Central memory CD4-positive, alpha-beta T cell (primary cell): ENCODE results near the gene TRPC5OS.
A peak's percentile ranks its signal among the peaks of the same experiment; 100 is the strongest.

ENCODE experiments used
- DNase-seq: peaks from one replicate; pipeline ENCODE4 v3.0.0; 2022
- total RNA-seq, 3 experiments: gene quantifications; one replicate each; lab custom pipeline; 2026; lab: John Stamatoyannopoulos, UW

Gene TRPC5OS
- total RNA-seq = 0 reads per million in 3 experiments

DNA sequence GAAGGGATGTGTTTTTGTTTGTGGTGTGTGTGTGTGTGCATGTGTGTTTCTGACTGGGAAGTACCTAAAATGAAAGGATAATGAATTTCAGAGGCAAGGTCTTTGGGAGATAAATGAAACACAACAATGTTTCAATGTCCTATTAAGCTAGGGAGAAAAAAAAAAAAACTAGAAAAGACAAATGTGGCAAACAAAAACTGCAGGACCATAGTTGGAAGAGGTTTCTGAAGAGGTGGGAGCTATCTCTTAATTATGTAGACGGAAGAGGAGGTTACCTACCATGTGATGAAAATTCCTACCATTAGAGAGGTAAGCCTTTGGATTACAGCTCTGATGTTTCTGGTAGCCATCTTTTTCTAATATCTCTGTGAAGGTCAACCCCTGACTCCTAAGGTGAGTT is at the start of gene TRPC5OS:
Gene TRPC5OS (plus strand): TSS at position 301 of the 400 bp plus-strand sequence. CDS start 25,669 bp downstream, outside the sequence.
- DNase-seq = no peak

- no peak for DNase-seq
Measured at GRCh38 chrX:111829345-111829744, 46.6 kb upstream of the TRPC5OS start.

- DNase-seq = no peak
Measured at GRCh38 chrX:111830571-111830970, 45.4 kb upstream of the TRPC5OS start.

DNA sequence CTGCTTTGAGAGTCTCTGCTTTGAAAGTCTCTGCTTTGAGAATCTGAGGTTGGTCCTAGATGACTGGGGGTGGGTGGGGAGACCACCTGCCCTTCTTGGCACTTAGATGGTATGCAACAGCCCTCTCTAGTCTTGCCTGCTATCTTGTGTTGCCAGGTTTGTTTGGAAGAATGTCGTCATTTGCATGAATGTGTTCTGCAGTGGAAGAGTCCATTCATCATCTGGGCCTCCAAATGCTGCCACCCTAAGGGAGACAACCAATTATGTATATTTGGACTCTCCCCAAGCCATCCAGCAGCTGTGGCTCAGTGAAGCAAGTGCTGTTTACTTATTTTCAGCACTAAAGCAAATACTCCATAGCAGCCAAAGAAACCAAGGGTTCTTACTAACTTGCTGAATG is 44.6 kb upstream of the TRPC5OS start:
- DNase-seq = no peak

- no peak for DNase-seq
Measured at GRCh38 chrX:111837197-111837596, 38.8 kb upstream of the TRPC5OS start.

- DNase-seq = no peak
Measured at GRCh38 chrX:111847491-111848133, 28.4 kb upstream of the TRPC5OS start.

GRCh38 chrX:111848541-111848940 is 27.4 kb upstream of the TRPC5OS start:
- DNase-seq = no peak

GRCh38 chrX:111850975-111851374 is 25.0 kb upstream of the TRPC5OS start:
- no peak for DNase-seq

GRCh38 chrX:111854556-111855490 is 21.2 kb upstream of the TRPC5OS start:
- no peak for DNase-seq

DNA sequence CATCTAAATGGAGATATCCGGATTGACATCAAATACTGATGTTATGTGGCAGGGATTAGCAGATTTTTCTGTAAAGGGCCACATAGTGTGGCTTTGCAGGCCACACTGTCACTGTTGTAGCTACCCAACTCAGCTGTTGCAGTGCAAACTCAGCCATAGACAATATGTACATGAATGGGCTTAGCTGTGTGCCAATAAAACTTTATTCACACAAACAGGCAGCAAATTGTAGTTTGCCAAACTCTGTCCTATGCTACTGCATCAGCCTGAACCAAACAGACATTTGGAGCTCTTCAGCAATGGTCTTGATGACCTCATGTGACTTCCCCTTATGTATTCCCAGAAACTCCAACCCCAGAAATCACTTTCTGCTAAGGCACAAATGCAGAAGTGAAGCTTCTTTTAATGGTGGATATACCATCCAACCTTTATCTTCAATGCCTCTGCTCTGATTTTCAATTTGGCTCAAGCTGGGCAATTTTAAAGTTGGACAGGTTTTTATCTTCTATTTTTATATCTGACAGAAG is 18.4 kb upstream of the TRPC5OS start:
- DNase-seq = no peak

GRCh38 chrX:111861605-111862004 is 14.4 kb upstream of the TRPC5OS start:
- DNase-seq = no peak

GRCh38 chrX:111867236-111867635 is 8.7 kb upstream of the TRPC5OS start:
- no peak for DNase-seq

- DNase-seq = no peak
Measured at GRCh38 chrX:111868726-111869638, 7.0 kb upstream of the TRPC5OS start.

DNA sequence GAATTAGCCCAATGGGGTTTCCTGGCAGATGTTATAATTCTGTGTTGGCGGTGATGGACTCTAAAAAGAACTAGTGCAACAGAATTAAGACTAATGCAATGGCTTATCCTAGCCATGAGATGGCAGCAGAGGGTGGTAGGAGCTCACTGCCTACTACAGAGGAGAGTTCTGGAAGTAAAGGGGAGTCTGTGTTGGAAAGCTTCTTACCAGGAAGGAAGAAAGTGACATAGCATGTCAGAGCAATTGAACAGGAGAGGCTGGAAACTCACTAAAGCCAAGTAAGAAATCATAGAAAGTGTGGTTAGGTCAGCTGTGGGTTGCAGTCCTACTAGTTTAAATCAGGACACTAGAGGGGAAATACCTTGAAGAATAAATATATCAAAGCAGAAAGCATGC is 6.3 kb upstream of the TRPC5OS start:
- DNase-seq = peak; percentile 1

- DNase-seq = no peak
Measured at GRCh38 chrX:111874241-111874640, 1.7 kb upstream of the TRPC5OS start.

DNA sequence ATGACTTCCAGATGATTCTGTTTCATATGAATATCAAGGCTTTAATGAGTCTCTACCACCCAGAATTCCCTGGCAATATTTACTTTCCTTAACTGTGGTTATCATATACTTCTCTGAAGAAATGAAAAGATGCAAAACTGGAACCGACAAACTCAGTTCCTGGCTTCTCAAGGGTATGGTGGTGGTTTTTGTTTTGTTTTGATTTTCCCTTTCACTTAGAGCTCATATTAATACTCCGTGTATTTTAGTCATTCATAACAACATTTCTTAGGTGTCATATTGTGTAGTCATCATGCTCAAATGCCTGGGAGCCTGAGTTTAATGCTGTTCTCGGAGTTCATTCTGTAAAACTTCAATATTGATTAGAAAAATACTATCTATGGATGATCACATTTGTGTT is 665 bp downstream of the TRPC5OS start:
- DNase-seq = no peak

GRCh38 chrX:111877681-111878080 is 1.7 kb downstream of the TRPC5OS start:
- no peak for DNase-seq

DNA sequence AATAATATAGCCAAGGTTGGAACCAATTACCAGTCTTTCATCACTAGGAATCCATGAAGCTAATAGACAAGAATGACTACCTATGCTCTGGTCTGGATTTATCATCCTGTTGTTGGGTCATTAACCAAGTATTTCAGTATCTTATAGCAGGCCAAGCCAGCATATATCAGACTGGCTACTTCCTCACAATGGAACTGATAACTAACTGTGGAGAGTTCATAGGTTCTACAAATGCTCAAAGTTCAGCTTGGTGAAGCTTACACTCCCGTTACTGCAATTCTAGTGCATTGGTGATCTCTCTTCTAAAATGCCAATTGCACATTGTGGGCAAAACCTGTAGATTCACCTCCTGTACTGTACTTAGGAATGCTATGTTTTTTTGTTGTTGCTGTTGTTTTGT is 4.8 kb downstream of the TRPC5OS start:
- DNase-seq = no peak

DNA sequence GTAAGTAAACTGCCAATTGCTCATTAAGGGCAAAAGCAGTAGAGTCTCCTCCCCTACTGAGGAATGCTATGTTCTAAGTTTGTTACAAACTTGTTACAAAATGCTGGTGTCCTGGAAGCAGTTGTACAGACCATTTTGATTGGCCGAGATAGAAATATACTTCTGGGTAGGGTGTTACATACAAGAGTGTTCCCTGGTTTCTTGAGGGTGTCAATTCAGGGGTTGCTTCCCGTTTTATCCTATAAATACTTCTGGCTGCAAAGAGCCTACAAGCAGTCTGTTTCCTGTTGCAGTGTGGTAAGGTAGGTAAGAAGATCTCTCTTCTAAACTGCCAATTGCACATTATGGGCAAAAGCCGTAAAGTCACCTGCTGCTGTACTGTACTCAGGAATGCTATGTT is 5.7 kb downstream of the TRPC5OS start:
- no peak for DNase-seq

- DNase-seq = no peak
Measured at GRCh38 chrX:111886678-111887077, 10.7 kb downstream of the TRPC5OS start.

- DNase-seq = no peak
Measured at GRCh38 chrX:111888600-111888999, 12.6 kb downstream of the TRPC5OS start.

GRCh38 chrX:111892375-111892774 is 16.4 kb downstream of the TRPC5OS start:
- no peak for DNase-seq

DNA sequence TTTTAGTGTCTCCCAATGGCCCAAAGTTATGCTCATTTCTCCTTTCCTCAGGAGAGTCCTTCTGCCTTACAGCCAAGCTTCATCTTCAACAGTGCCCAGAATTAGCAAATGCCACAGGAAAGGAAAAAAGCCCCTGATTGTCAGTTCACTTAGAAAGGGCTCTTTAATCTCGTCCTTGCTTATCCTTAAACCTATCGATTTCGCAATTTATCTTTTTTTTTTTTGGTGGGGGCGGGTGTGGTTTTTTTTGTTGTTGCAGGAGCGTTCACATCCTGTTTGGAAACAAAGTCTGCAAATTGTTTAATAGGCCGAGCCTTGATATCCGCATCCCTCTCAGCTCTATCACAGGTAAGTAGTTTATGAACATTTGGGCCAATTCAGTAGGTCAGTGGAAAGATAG is 20.2 kb downstream of the TRPC5OS start:
- no peak for DNase-seq
